ENCODE data around the gene TSPO.

DNA sequence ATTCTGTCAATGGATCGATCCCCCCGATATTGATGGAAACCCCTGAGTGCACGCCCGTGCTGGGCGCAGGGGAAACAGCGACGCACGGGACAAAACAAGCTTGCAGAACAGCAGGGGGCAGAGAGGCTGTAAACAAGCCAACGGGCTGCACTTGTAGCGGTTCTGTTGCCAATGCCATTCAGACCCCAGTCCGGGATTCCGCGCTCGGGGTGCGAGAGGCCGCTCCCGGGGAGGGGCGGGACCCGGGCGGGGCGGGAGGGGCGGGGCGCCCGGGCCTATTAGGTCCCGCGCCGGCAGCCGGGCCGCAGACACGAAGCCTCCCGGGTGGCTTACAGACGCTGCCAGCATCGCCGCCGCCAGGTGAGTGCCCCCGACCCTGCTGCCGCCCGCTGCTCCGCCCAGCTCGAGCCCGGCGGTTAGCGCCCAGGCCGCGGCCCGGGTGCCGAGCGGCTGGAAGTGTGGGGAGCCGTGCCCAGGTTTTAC is 40.9 kb upstream of the TSPO start, which contains the start of gene BIK:
- TF ChIP-seq CTCF (IDR thresholded peaks at IDR 0.05) (peak in 1 of 7 experiments; percentile 9), EP300 (IDR thresholded peaks at IDR 0.05) (no peak)
